ENCODE measurements around the gene SH3GL1.

GRCh38 chr19:4343370-4344307 is 56.7 kb downstream of the SH3GL1 start, which contains the start of gene MPND:
- TF ChIP-seq POLR2A (IDR thresholded peaks at IDR 0.05) = peak; percentile 78
- TF ChIP-seq CTCF (IDR thresholded peaks at IDR 0.05) = peak in 1 of 4 experiments; percentile 3

Measured in prostate gland (tissue), 2 donors.